Fibroblast of villous mesenchyme (primary cell): ENCODE results near the gene MSH3. TPM values are rescaled to one million over a fixed set of nuclear protein-coding genes. Genes with fewer than 3 reads are reported as not detected.

Experiments
- DNase-seq: peaks from one replicate; pipeline ENCODE4 v3.0.0-alpha.2; 2010; ENCODE audit warnings: low read depth
- H3K4me3 ChIP-seq: 2 replicates; pipeline ENCODE4 v1.5.1; 2011; ENCODE audit warnings: low read depth, mild to moderate bottlenecking, low read length
- CTCF ChIP-seq: IDR thresholded peaks from 2 replicates; pipeline ENCODE4 v1.5.1; 2012; ENCODE audit warnings: low read depth, mild to moderate bottlenecking, low read length; ENCODE audit not compliant: insufficient read depth
- total RNA-seq: library from RNA; depleted of rRNA; stranded (reverse); fragments of >200 nt; gene quantifications from 2 replicates; pipeline ENCODE4 v1.2.3, GENCODE V29; 2012

Gene MSH3
- total RNA-seq, 1 donor = 22.5 TPM

GRCh38 chr5:80740999-80741398 lies 86.5 kb downstream of the MSH3 start:
- no peak for DNase-seq
- no peak overlapping the region for H3K4me3 ChIP-seq
- no peak for TF ChIP-seq CTCF

GRCh38 chr5:80744149-80744548 lies 89.7 kb downstream of the MSH3 start:
- no peak overlapping the region for H3K4me3 ChIP-seq
- TF ChIP-seq CTCF = no peak
- no peak for DNase-seq

GRCh38 chr5:80745490-80745889 lies 91.0 kb downstream of the MSH3 start:
- DNase-seq = peak; percentile 59
- no peak overlapping the region for H3K4me3 ChIP-seq
- TF ChIP-seq CTCF = no peak

- no peak for DNase-seq
- H3K4me3 ChIP-seq = no peak overlapping the region
- no peak for TF ChIP-seq CTCF
Observed at GRCh38 chr5:80747922-80748321, 93.5 kb downstream of the MSH3 start.

GRCh38 chr5:80752427-80752826 lies 98.0 kb downstream of the MSH3 start:
- H3K4me3 ChIP-seq = no peak overlapping the region
- DNase-seq = no peak
- no peak for TF ChIP-seq CTCF

GRCh38 chr5:80753712-80754111 lies 99.3 kb downstream of the MSH3 start:
- peak; percentile 27 for DNase-seq
- no peak overlapping the region for H3K4me3 ChIP-seq

GRCh38 chr5:80754900-80755299 lies 100.4 kb downstream of the MSH3 start:
- H3K4me3 ChIP-seq = no peak overlapping the region
- DNase-seq = no peak
- TF ChIP-seq CTCF = no peak

More at GRCh38 chr5:80753712-80754111, 99.3 kb downstream of the MSH3 start:
- no peak for TF ChIP-seq CTCF
